Activated CD8-positive, alpha-beta memory T cell treated with anti-CD3 and anti-CD28 coated beads, Interleukin-2, amount 50 U/mL, for 1 hour (primary cell): ENCODE data around the gene SEMA4D.
"Not testable (repeated sequence)": the region's sequence is repeated elsewhere in the genome, so short reads cannot be mapped to it uniquely, and the experiment has no call there.

Experiments
- DNase-seq: peaks from one replicate; pipeline ENCODE4 v3.0.0-alpha.2; 2020; ENCODE audit errors: extremely low read depth

The SEMA4D gene

GRCh38 chr9:89352874-89353649 lies 144.9 kb downstream of the SEMA4D start:
- DNase-seq = no peak

DNA sequence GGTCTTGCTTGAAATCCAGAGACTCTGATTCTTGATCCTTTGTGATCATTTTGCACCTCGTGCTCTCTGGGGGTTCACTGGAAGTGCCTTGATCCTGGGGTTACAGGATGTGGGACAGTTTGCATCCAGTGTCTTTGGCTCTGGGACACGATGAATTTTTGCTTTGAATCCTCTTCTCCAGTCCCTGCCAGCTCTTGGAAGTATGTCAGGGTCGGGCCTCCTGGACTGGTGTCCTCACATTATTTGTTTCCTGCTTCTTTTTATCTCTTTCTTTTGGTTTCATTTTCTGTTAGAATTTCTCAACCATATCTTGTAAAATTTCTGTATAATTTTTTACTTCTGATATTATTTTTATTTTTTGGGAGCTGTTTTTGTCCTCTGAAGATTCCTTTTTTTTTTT lies 145.5 kb downstream of the SEMA4D start:
- no peak for DNase-seq

- DNase-seq = no peak
Measured at GRCh38 chr9:89351584-89352300, 146.2 kb downstream of the SEMA4D start.

DNA sequence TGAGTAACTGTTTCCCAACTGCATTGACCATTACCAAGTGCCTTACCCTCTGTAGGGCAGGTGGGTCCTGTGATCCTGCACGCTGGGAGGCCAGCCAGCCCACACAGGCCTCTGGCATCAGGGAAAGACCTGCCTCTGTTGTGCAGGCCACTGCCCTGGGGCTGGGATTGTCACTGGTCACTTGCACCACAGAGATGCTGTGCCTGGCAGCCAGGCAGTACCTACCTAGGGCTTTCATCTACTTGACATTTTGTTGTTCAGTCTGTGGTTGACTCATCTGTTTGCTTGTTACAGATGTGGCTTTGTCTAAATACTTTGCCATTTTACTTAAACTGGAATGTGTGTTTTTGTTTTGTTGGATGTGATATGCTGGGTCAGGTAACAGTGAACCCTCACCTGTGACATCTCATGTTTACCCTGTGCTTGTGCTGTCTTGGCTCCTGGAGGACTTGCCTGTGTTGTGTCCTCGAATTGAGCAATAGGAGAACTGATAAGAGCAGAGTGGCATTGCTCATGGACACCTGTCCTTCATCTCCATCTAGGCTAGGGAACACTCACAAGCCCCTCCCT lies 146.8 kb downstream of the SEMA4D start:
- no peak for DNase-seq

DNA sequence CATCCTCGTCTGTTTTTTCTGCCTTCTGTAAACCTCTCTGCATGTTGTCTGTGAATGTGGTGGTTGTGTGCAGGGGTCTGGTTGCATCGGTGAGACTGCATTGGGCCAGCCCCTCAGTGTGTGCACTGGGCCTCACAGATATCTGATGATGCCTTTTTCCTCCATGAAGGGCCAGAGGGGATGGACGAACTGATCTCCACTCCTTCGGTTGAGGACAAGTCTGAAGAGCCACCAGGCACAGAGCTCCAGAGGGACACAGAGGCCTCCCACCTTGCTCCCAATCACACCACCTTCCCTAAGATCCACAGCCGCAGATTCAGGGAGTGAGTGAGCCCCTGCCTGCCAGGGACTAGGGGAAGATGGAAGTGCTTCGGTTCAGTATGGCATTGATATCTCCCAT lies 148.3 kb downstream of the SEMA4D start:
- no peak for DNase-seq

DNA sequence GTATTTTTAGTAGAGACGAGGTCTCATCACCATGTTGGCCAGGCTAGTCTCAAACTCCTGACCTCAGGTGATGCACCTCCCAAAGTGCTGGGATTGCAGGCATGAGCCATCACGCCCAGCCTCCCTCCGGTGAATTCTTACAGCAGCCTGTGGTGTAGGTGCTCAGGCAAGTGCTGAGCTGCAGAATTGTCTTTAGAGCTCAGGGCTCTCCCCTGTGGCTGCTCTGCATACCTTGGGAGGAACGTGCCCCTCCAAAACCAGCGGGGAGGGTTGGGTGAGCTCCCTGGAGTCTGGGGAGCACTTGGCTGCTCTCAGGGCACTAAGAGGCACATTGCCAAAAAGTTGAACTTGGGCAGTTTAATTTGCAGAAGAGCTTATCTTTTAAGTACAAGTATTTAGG lies 150.3 kb downstream of the SEMA4D start:
- no peak for DNase-seq

DNA sequence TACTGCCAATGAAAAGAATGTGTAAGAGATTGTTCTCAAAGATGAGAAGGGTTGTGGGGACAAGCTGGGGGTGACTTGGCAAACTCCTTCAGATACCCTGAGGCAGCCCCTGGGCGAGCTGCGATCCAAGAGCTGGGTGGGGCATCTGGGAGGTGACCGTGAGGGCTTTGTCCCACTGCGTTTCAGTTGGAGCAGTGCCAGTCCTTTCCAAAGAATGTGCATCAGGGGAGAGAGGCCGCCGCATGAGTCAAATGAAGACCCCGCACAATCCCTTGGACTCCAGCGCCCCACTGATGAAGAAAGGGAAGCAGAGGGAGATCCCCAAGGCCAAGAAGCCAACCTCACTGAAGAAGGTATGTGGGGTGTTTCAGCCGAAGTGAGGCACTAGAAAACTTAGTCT lies 151.2 kb downstream of the SEMA4D start:
- DNase-seq = no peak

- DNase-seq = no peak
Measured at GRCh38 chr9:89345476-89345875, 152.4 kb downstream of the SEMA4D start.

DNA sequence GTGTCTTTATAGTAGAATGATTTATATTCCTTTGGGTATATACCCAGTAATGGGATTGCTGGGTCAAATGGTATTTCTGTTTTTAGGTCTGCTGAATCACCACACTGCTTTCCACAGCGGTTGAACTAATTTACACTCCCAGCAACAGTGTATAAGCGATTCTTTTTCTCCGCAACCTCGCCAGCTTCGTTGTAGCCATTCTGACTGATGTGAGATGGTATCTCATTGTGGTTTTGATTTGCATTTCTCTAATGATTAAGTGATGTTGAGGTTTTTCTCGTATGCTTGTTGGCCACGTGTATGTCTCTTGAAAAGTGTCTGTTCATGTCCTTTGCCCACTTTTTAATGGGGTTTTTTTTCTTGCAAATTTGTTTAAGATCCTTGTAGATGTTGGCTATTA lies 154.1 kb downstream of the SEMA4D start:
- not testable (repeated sequence) for DNase-seq

- no peak for DNase-seq
Measured at GRCh38 chr9:89342948-89343347, 155.0 kb downstream of the SEMA4D start.

GRCh38 chr9:89342213-89342612 lies 155.7 kb downstream of the SEMA4D start:
- DNase-seq = no peak

GRCh38 chr9:89340332-89340731 lies 157.6 kb downstream of the SEMA4D start:
- no peak for DNase-seq

- DNase-seq = no peak
Measured at GRCh38 chr9:89339807-89340206, 158.1 kb downstream of the SEMA4D start.

- no peak for DNase-seq
Measured at GRCh38 chr9:89330513-89330912, 167.4 kb downstream of the SEMA4D start.

DNA sequence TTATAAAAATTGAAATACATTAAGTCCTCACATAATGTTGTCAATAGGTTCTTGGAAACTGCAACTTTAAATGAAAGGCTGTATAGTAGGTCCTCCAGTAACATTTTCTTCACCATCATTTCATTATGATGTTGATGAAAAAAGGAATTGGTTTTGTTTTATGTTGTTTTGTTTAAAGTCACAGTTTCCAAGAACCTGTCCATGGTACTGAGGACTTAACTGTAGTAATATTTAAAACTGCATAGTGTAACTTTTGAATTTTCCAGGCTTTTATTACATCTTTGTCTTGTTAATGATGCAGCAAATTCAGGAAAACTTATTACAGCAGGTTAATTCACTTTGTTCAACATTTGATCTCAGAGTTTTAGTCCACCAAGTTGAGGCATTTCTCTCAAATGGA lies 168.0 kb downstream of the SEMA4D start:
- no peak for DNase-seq

DNA sequence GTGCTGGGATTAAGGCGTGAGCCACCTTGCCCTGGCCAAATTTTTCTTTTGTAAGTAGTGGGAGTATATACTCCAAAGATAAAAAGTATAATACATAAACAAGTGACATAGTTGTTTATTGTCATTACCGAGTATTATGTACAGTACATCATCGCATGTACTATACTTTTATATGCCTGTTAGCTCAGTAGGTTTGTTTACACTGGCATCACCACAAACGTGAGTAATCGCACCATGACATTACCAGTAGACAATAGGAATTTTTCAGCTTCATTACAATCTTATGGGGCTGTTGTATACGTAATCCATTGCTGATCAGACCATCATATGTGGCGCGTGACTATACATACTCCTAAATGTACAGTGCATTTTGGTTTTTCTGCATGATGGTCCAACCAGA lies 169.8 kb downstream of the SEMA4D start:
- no peak for DNase-seq

DNA sequence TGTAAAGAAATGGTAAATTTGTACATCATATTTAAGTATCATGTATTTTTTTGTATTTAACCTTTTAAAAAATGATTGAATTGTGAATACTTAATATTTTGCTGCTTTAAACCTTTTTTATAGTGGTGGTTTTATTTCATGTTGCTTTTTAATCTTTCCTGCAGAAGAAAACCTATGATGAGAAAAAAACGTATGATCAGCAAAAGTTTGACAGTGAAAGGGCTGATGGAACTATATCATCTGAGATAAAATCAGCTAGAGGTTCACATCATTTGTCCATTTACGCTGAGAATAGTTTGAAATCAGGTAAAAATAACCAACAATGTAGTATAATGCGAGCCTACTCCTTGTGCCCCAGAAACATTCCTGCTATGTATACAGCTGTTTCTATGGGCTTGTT lies 172.2 kb downstream of the SEMA4D start:
- DNase-seq = no peak

GRCh38 chr9:89323390-89323789 lies 174.5 kb downstream of the SEMA4D start:
- DNase-seq = no peak

DNA sequence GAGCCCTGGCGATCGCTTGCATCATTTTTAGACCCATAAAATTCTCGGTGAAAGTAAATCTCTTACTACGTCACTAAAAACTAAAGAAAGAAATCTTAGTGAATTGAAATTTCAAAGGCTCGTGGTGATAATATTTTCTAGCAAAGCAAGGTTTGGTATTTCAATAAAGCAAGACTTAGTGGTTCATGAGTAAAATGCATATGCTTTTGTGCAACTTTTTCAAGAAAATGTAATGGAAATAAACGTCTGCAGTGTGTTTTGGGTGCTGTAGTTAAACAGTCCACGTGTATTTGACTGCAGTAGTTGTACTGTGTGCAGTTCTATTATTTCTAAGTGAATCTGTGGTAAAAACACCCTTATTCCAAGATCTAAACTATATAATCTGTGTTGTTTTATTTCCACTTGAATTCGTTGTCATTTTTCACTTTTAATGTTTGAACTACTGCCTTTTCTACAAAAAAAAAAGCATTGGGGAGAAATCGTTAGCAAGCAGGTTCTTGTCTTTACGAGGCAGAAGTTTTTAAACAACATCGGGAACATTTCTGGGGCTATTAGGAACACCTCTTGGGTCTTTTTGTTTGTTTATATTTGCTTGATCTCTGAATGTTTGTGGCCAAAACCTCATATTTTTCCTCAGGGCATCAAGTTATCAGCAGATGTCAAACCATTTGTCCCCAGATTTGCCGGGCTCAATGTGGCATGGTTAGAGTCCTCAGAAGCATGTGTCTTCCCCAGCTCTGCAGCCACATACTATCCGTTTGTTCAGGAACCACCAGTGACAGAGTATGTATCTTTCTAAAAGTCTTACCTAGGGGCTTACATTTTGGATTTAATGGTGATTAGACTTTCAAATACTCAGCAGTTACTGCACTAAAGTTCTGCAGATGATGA lies 178.7 kb downstream of the SEMA4D start:
- DNase-seq = no peak

DNA sequence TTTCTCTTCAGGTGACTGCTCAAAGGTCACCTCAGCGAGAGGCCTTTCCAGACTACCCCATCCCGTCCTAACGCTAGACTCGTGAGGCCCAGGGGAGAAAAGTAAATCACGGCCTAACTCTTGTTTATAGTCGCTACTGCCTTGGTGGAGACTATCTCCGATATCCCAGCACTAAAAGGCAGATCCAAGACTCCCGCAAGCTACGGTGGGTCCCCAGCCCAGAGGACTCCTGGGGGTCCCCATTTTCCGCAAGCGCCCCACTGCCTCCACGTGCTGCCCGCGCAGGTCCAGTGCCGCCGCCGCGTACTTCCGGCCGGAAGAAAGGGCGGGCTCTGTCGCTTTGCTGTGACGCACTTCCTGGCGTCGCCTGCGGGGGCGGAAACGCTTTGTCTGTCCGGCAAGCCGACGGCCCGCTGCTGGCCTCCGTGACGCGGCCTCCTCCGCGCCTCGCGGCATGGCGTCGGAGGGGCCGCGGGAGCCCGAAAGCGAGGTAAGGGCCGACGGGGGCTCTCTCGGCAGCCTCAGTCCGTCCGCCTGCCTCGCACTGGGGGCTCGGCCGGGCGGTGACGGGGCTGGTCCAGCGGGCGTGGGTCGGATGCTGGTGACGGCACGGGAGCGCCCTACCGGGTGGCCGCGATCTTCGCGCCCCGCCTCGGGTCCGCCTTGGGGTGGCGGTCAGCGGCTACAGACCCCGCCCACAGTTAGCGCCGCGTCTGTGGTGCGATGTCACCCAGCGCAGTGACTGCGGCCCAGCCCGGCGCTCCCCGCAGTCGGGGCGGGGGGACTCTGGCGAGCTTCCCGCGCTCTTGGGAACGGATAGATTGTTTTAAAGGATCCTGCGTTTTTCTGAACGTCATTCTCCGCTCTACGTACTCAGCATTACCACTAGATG lies 179.5 kb downstream of the SEMA4D start, which contains the start of gene SECISBP2:
Gene SECISBP2, plus strand, starts transcription at position 378 of the 892 bp plus-strand sequence. Its CDS starts 77 bp downstream, at position 455.
- peak; percentile 78 for DNase-seq

- DNase-seq = no peak
Measured at GRCh38 chr9:89317282-89317681, 180.6 kb downstream of the SEMA4D start.
